ENCODE measurements around the gene ANKS3. TPM values are rescaled to one million over a fixed set of nuclear protein-coding genes. Genes with fewer than 3 reads are reported as not detected.

The ANKS3 gene
- total and polyA plus RNA-seq, 2 experiments from 2014 or later = 22.5 to 24.9 TPM

DNA sequence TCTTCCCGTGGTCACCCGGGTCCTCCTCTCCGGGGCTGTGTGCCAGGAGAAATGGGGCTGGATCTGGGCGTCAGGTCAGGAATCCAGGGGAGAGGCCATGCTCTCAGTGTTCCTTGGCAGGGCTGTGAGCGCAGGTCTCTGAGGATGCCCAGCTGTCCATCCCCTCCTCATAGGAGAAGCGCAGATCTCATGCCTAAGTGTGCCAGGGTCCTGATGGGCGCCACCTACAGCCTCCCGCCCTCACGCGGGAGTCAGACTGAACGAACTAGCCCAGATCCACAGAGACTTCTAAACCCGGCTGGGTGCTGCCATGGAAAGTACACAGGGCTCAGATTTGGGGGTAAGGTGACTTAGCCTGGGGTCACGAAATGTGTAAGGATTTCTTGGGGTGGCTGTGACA is 85.2 kb downstream of the ANKS3 start (continued):
- TF ChIP-seq, protein P1, sequence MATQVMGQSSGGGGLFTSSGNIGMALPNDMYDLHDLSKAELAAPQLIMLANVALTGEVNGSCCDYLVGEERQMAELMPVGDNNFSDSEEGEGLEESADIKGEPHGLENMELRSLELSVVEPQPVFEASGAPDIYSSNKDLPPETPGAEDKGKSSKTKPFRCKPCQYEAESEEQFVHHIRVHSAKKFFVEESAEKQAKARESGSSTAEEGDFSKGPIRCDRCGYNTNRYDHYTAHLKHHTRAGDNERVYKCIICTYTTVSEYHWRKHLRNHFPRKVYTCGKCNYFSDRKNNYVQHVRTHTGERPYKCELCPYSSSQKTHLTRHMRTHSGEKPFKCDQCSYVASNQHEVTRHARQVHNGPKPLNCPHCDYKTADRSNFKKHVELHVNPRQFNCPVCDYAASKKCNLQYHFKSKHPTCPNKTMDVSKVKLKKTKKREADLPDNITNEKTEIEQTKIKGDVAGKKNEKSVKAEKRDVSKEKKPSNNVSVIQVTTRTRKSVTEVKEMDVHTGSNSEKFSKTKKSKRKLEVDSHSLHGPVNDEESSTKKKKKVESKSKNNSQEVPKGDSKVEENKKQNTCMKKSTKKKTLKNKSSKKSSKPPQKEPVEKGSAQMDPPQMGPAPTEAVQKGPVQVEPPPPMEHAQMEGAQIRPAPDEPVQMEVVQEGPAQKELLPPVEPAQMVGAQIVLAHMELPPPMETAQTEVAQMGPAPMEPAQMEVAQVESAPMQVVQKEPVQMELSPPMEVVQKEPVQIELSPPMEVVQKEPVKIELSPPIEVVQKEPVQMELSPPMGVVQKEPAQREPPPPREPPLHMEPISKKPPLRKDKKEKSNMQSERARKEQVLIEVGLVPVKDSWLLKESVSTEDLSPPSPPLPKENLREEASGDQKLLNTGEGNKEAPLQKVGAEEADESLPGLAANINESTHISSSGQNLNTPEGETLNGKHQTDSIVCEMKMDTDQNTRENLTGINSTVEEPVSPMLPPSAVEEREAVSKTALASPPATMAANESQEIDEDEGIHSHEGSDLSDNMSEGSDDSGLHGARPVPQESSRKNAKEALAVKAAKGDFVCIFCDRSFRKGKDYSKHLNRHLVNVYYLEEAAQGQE (IDR thresholded peaks at IDR 0.05; ENCODE audit: unreplicated experiment) = no peak
- TF ChIP-seq, protein P2, sequence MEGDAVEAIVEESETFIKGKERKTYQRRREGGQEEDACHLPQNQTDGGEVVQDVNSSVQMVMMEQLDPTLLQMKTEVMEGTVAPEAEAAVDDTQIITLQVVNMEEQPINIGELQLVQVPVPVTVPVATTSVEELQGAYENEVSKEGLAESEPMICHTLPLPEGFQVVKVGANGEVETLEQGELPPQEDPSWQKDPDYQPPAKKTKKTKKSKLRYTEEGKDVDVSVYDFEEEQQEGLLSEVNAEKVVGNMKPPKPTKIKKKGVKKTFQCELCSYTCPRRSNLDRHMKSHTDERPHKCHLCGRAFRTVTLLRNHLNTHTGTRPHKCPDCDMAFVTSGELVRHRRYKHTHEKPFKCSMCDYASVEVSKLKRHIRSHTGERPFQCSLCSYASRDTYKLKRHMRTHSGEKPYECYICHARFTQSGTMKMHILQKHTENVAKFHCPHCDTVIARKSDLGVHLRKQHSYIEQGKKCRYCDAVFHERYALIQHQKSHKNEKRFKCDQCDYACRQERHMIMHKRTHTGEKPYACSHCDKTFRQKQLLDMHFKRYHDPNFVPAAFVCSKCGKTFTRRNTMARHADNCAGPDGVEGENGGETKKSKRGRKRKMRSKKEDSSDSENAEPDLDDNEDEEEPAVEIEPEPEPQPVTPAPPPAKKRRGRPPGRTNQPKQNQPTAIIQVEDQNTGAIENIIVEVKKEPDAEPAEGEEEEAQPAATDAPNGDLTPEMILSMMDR (conservative IDR thresholded peaks at IDR 0.05; ENCODE audit: low read depth in 2 of 2) = peak in 1 of 2 experiments; percentile 18; a peak in 1 of 4 replicates

DNA sequence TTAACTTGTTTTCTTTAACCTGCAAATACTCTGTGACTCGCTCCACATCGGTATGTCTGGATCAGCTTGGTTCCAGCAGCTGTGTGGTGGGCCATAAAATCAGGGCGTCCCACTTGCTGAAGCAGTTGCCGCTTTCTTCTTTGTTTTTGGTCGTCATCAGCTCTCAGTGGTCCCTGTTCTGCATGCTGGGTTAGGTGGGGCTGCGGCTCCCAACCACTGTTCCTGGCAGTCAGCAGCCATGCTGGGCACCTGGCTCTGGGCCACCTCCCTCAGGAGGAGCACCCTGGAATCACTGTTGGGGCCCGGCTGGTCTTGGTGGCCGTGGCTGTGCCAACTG is 86.5 kb downstream of the ANKS3 start:
- Mint-ChIP-seq H3K9me3 (peaks cover 4% of the 10 kb centered on the region; the same call in 2 of the 3 replicates), H3K4me1 (no peaks in the 10 kb centered on the region)
- peaks cover 9% of the 10 kb centered on the region for H4K20me1 ChIP-seq (replicated peaks; ENCODE audit: insufficient read depth)
- TF ChIP-seq ZNF331 (CRISPR knock-in tag; IDR thresholded peaks at IDR 0.05; ENCODE audit: low read depth) (no peak), STAT1 (IDR thresholded peaks at IDR 0.05; ENCODE audit: unreplicated experiment) (no peak), EZH2 (IDR thresholded peaks at IDR 0.05; ENCODE audit: low read depth, unreplicated experiment) (no peak), NANOG (IDR thresholded peaks at IDR 0.05; ENCODE audit: borderline replicate concordance) (no peak), CREB1 (CRISPR knock-in tag; IDR thresholded peaks at IDR 0.05; ENCODE audit: low read depth) (no peak), ZNF114 (CRISPR knock-in tag; IDR thresholded peaks at IDR 0.05) (no peak), JUNB (IDR thresholded peaks at IDR 0.05; ENCODE audit: unreplicated experiment) (no peak), EZH2phosphoT487 (IDR thresholded peaks at IDR 0.05; ENCODE audit: unreplicated experiment) (no peak)
- TF ChIP-seq, protein P1 (IDR thresholded peaks at IDR 0.05; ENCODE audit: unreplicated experiment) = no peak
- TF ChIP-seq, protein P3, sequence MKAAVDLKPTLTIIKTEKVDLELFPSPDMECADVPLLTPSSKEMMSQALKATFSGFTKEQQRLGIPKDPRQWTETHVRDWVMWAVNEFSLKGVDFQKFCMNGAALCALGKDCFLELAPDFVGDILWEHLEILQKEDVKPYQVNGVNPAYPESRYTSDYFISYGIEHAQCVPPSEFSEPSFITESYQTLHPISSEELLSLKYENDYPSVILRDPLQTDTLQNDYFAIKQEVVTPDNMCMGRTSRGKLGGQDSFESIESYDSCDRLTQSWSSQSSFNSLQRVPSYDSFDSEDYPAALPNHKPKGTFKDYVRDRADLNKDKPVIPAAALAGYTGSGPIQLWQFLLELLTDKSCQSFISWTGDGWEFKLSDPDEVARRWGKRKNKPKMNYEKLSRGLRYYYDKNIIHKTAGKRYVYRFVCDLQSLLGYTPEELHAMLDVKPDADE (IDR thresholded peaks at IDR 0.05) = no peak

More for the DNA sequence above, 86.5 kb downstream of the ANKS3 start:
- Histone ChIP-seq H3K9me2 (ENCODE audit: insufficient read depth) (no peaks in the 10 kb centered on the region), H3K27ac (ENCODE audit: low read depth) (no peak overlapping the region), H3K36me3 (ENCODE audit: insufficient read depth) (no peaks in the 10 kb centered on the region), H3K4me1 (ENCODE audit: insufficient read depth) (no peaks in the 10 kb centered on the region), H3F3A (replicated peaks; ENCODE audit: low read depth) (no peaks in the 10 kb centered on the region), H3K27me3 (ENCODE audit: insufficient read depth) (no peaks in the 10 kb centered on the region), H3K4me2 (no peak overlapping the region), H3K4me3 (no peak overlapping the region), H2AFZ (no peak overlapping the region), H3K79me2 (replicated peaks; ENCODE audit: insufficient read depth) (peaks cover 42% of the 10 kb centered on the region)
- Mint-ChIP-seq H3K4me3 (no peak overlapping the region), H3K36me3 (ENCODE audit: low read depth) (peaks cover 22% of the 10 kb centered on the region), H3K27me3 (ENCODE audit: insufficient read depth, low read depth, poor library complexity) (peaks cover 4% of the 10 kb centered on the region), H3K27ac (no peak overlapping the region)
- ATAC-seq (no peak), DNase-seq (ENCODE audit: low spot score) (no peak)
